Epithelial cell of proximal tubule (primary cell): ENCODE measurements around the gene SLC39A13. TPM values are rescaled to one million over a fixed set of nuclear protein-coding genes. Genes with fewer than 3 reads are reported as not detected.

Source experiments
- DNase-seq: peaks from one replicate; pipeline ENCODE4 v3.0.0-alpha.2; 2011; ENCODE audit warnings: low read depth
- H3K4me3 ChIP-seq: 2 replicates; pipeline ENCODE4 v1.5.1; 2011; ENCODE audit warnings: low read depth, mild to moderate bottlenecking, low read length
- CTCF ChIP-seq: conservative IDR thresholded peaks from 2 replicates; pipeline ENCODE4 v1.5.1; 2012; ENCODE audit warnings: low read depth, mild to moderate bottlenecking, low read length
- total RNA-seq: library from RNA; depleted of rRNA; stranded (reverse); fragments of >200 nt; gene quantifications from 2 replicates; pipeline ENCODE4 v1.2.3, GENCODE V29; 2015

The SLC39A13 gene
- total RNA-seq, 1 donor from 2014 or later: 64.5 TPM

- no peak for DNase-seq
- TF ChIP-seq CTCF: no peak
- no peak overlapping the region for H3K4me3 ChIP-seq
These were observed 25.3 kb upstream of the SLC39A13 start for GRCh38 chr11:47383071-47383470.

- DNase-seq: no peak
- no peak overlapping the region for H3K4me3 ChIP-seq
- TF ChIP-seq CTCF: no peak
These were observed 23.9 kb upstream of the SLC39A13 start for GRCh38 chr11:47384498-47384897.

GRCh38 chr11:47387944-47388696, 20.3 kb upstream of the SLC39A13 start:
- DNase-seq: no peak
- TF ChIP-seq CTCF: no peak
- H3K4me3 ChIP-seq: no peak overlapping the region

GRCh38 chr11:47388697-47389576, 19.5 kb upstream of the SLC39A13 start:
- no peak for TF ChIP-seq CTCF
- no peak overlapping the region for H3K4me3 ChIP-seq
- no peak for DNase-seq

GRCh38 chr11:47389577-47390421, 18.6 kb upstream of the SLC39A13 start:
- H3K4me3 ChIP-seq: no peak overlapping the region
- TF ChIP-seq CTCF: no peak
- no peak for DNase-seq

GRCh38 chr11:47390422-47390760, 18.0 kb upstream of the SLC39A13 start:
- no peak for DNase-seq
- H3K4me3 ChIP-seq: no peak overlapping the region
- no peak for TF ChIP-seq CTCF
